Measurements from ENCODE around the gene TBX15. TPM values are rescaled to one million over a fixed set of nuclear protein-coding genes. Genes with fewer than 3 reads are reported as not detected.

Gene TBX15
- total RNA-seq, 1 experiment from 2014 or later: 0.32 TPM

DNA sequence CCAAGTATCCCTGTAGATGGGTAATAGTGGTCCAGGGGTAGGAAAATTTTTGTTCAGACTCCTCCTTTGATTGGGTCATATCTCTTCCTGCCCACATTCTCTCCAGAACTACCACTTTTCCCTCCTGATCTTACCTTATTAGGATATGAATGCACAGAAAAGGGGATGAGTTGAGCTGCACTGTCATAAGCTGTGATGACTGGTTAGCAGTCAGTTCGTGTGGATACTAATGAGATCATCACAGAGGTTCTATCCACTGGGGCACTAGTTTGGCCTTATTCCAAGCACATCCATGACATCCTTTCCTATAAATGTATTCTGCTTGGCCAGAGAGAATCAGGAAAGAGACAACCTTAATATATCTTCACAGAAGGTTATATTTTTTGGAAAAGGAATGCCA is 22.1 kb upstream of the TBX15 start:
- Histone ChIP-seq H3K27me3 (replicated peaks; ENCODE audit: insufficient read depth, low read depth, low read length, poor library complexity) (peaks cover 29% of the 10 kb centered on the region), H3K36me3 (ENCODE audit: insufficient read depth, low read length, poor library complexity, severe bottlenecking) (no peaks in the 10 kb centered on the region), H3K4me3 (ENCODE audit: low read depth, low read length, poor library complexity, severe bottlenecking) (no peak overlapping the region), H3K4me1 (ENCODE audit: insufficient read depth, low read length, poor library complexity, severe bottlenecking) (no peaks in the 10 kb centered on the region), H3K9me3 (ENCODE audit: low read depth, low read length, poor library complexity, severe bottlenecking) (no peaks in the 10 kb centered on the region), H3K27ac (ENCODE audit: low read depth, low read length, poor library complexity, severe bottlenecking) (no peak overlapping the region)
- intact Hi-C loops (cut with micrococcal nuclease; ENCODE audit: unreplicated experiment): no loop called here
- ChIA-PET CTCF (no interaction called here), POLR2A (ENCODE audit: low non-redundant PET) (no interaction called here)
- no peak for DNase-seq (ENCODE audit: low spot score)
- no TSS peak for BruUV-seq (replicated peaks)
- no peak for TF ChIP-seq EZH2 (IDR thresholded peaks at IDR 0.05; ENCODE audit: borderline replicate concordance, low read depth, low read length, poor library complexity, severe bottlenecking)
- TF ChIP-seq, protein P1, sequence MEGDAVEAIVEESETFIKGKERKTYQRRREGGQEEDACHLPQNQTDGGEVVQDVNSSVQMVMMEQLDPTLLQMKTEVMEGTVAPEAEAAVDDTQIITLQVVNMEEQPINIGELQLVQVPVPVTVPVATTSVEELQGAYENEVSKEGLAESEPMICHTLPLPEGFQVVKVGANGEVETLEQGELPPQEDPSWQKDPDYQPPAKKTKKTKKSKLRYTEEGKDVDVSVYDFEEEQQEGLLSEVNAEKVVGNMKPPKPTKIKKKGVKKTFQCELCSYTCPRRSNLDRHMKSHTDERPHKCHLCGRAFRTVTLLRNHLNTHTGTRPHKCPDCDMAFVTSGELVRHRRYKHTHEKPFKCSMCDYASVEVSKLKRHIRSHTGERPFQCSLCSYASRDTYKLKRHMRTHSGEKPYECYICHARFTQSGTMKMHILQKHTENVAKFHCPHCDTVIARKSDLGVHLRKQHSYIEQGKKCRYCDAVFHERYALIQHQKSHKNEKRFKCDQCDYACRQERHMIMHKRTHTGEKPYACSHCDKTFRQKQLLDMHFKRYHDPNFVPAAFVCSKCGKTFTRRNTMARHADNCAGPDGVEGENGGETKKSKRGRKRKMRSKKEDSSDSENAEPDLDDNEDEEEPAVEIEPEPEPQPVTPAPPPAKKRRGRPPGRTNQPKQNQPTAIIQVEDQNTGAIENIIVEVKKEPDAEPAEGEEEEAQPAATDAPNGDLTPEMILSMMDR (conservative IDR thresholded peaks at IDR 0.05; ENCODE audit: low read depth, low read length): no peak

DNA sequence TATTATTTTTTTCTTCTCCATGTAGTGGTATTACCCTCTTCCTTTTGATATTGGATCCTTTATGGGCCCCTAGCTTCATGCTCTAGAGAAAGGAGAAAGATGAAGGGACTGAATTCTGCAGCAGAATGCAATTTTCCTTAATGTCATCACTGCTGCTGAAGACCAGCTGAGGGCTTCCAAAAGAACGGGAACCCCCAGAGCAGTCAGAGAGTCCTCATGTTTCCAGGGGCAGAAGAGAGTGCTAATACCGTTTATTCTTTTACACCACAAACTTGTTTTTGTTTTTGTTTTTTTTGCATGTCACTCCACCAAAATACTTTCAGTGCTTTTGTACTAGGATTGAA is 21.1 kb upstream of the TBX15 start:
- BruUV-seq (replicated peaks): no TSS peak
- POLR2A ChIA-PET (ENCODE audit: low non-redundant PET): interaction anchor here (0.7 kb wide), 1 partner anchor 472 kb away, joined by 3 read pairs; no protein-coding TSS in a partner anchor

DNA sequence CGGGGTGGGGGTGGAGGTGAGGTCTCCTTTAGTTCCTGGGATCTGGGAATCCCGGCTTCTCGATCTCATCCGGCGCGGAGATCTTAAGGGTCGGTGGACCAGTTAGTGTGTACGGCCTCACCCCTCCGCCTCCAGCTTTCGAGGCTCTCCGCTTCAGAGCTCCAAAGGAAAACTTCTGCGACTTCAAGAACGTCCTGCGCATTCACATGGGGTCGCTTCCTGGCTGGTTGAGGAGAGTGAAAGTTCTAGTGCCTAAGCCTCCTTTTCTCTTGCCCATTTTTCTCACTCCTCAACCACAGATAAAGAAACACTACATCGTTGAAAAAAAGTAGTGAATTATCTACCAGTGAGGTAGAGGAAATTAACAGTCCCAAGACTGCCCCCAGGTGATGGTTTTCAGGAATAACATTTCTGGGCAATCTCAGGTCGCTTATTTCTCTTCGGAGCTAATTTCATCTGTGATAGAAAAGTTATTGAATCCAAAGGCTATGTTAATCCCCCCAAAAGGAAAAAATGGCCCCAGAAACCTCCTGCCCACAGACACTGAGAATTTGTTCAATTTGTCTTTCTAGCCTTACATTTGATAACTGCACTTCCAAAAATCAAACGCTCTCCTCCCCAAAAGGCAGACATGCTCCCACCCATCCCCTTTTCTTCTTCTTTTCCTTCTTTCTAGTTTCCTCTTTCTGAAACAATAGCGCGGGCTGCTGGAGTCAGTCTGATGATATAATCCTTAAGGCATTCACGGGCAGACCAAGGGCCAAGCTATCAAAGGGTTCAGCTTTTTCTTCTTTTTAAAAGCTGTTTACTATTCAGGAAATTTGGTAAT is 20.6 kb upstream of the TBX15 start:
- no peak overlapping the region for H3K27ac ChIP-seq (ENCODE audit: low read depth, low read length, poor library complexity, severe bottlenecking)
- peak overlapping the region; percentile 14 for H3K4me3 ChIP-seq (ENCODE audit: low read depth, low read length, poor library complexity, severe bottlenecking)
- CTCF ChIA-PET: interaction anchor here (0.5 to 1.3 kb wide), 12 partner anchors 9 to 857 kb away, joined by 3 to 6 read pairs (median 4); no protein-coding TSS in a partner anchor
- POLR2A ChIA-PET (ENCODE audit: low non-redundant PET): interaction anchor here (0.7 kb wide), 1 partner anchor 471 kb away, joined by 3 read pairs; no protein-coding TSS in a partner anchor
- BruUV-seq (replicated peaks): no TSS peak
- intact Hi-C loops (cut with micrococcal nuclease; ENCODE audit: unreplicated experiment): loop anchor here (2.0 to 5.0 kb wide), 3 partner anchors 701 to 858 kb away; no protein-coding TSS in a partner anchor
- H3K4me1 ChIP-seq (ENCODE audit: insufficient read depth, low read length, poor library complexity, severe bottlenecking): no peaks in the 10 kb centered on the region
- H3K36me3 ChIP-seq (ENCODE audit: insufficient read depth, low read length, poor library complexity, severe bottlenecking): no peaks in the 10 kb centered on the region
- DNase-seq (ENCODE audit: low spot score): peak; percentile 71
- TF ChIP-seq, protein P1 (conservative IDR thresholded peaks at IDR 0.05; ENCODE audit: low read depth, low read length): peak; percentile 70
- no peak for TF ChIP-seq EZH2 (IDR thresholded peaks at IDR 0.05; ENCODE audit: borderline replicate concordance, low read depth, low read length, poor library complexity, severe bottlenecking)
- H3K9me3 ChIP-seq (ENCODE audit: low read depth, low read length, poor library complexity, severe bottlenecking): no peaks in the 10 kb centered on the region
- peaks cover 36% of the 10 kb centered on the region for H3K27me3 ChIP-seq (replicated peaks; ENCODE audit: insufficient read depth, low read depth, low read length, poor library complexity)

More for the DNA sequence above, 21.1 kb upstream of the TBX15 start:
- H3K4me1 ChIP-seq (ENCODE audit: insufficient read depth, low read length, poor library complexity, severe bottlenecking): no peaks in the 10 kb centered on the region
- no peak overlapping the region for H3K4me3 ChIP-seq (ENCODE audit: low read depth, low read length, poor library complexity, severe bottlenecking)
- H3K9me3 ChIP-seq (ENCODE audit: low read depth, low read length, poor library complexity, severe bottlenecking): no peaks in the 10 kb centered on the region
- H3K27me3 ChIP-seq (replicated peaks; ENCODE audit: insufficient read depth, low read depth, low read length, poor library complexity): peaks cover 36% of the 10 kb centered on the region
- no peaks in the 10 kb centered on the region for H3K36me3 ChIP-seq (ENCODE audit: insufficient read depth, low read length, poor library complexity, severe bottlenecking)
- CTCF ChIA-PET: interaction anchor here (0.6 to 1.3 kb wide), 8 partner anchors 9 to 755 kb away, joined by 3 to 6 read pairs (median 4); no protein-coding TSS in a partner anchor
- no peak overlapping the region for H3K27ac ChIP-seq (ENCODE audit: low read depth, low read length, poor library complexity, severe bottlenecking)
- no peak for DNase-seq (ENCODE audit: low spot score)
- TF ChIP-seq, protein P1 (conservative IDR thresholded peaks at IDR 0.05; ENCODE audit: low read depth, low read length): no peak
- no peak for TF ChIP-seq EZH2 (IDR thresholded peaks at IDR 0.05; ENCODE audit: borderline replicate concordance, low read depth, low read length, poor library complexity, severe bottlenecking)
- intact Hi-C loops (cut with micrococcal nuclease; ENCODE audit: unreplicated experiment): loop anchor here (2.0 to 5.0 kb wide), 3 partner anchors 702 to 858 kb away; no protein-coding TSS in a partner anchor

Data from A673 (cell line).